HG03025 (cell line): ENCODE results near the gene OSBPL9.
"Not testable (repeated sequence)": the region's sequence is repeated elsewhere in the genome, so short reads cannot be mapped to it uniquely, and the experiment has no call there.

Experiments used
- ATAC-seq: cut with Tn5 transposase; IDR thresholded peaks from one replicate; pipeline ENCODE4 v1.9.1; 2021; ENCODE audit warnings: mild to moderate bottlenecking, moderate library complexity; ENCODE audit not compliant: unreplicated experiment, low FRiP score

OSBPL9 gene

GRCh38 chr1:51607681-51608095 is 9.2 kb upstream of the OSBPL9 start:
- no peak for ATAC-seq

GRCh38 chr1:51610104-51610503 is 6.8 kb upstream of the OSBPL9 start:
- not testable (repeated sequence) for ATAC-seq

- ATAC-seq: no peak
Observed at GRCh38 chr1:51610637-51611036, 6.3 kb upstream of the OSBPL9 start.

- no peak for ATAC-seq
Observed at GRCh38 chr1:51612447-51612961, 4.4 kb upstream of the OSBPL9 start.

GRCh38 chr1:51615780-51616291 is 1.1 kb upstream of the OSBPL9 start:
- ATAC-seq: no peak

GRCh38 chr1:51616490-51616889 is 402 bp upstream of the OSBPL9 start:
- ATAC-seq: no peak

- ATAC-seq: no peak
Observed at GRCh38 chr1:51618715-51619114, 1.8 kb downstream of the OSBPL9 start.

GRCh38 chr1:51620470-51620869 is 3.6 kb downstream of the OSBPL9 start:
- no peak for ATAC-seq

GRCh38 chr1:51621161-51621560 is 4.3 kb downstream of the OSBPL9 start:
- ATAC-seq: no peak

- no peak for ATAC-seq
Observed at GRCh38 chr1:51621841-51622454, 5.1 kb downstream of the OSBPL9 start.

- no peak for ATAC-seq
Observed at GRCh38 chr1:51622455-51622913, 5.6 kb downstream of the OSBPL9 start.

GRCh38 chr1:51623025-51623424 is 6.1 kb downstream of the OSBPL9 start:
- no peak for ATAC-seq

- ATAC-seq: no peak
Observed at GRCh38 chr1:51623450-51623849, 6.6 kb downstream of the OSBPL9 start.

- ATAC-seq: no peak
Observed at GRCh38 chr1:51624855-51625254, 8.0 kb downstream of the OSBPL9 start.

GRCh38 chr1:51627672-51628071 is 10.8 kb downstream of the OSBPL9 start:
- ATAC-seq: no peak

GRCh38 chr1:51628715-51629590 is 12.1 kb downstream of the OSBPL9 start:
- ATAC-seq: no peak

- ATAC-seq: no peak
Observed at GRCh38 chr1:51629918-51630317, 13.0 kb downstream of the OSBPL9 start.

GRCh38 chr1:51630393-51630792 is 13.5 kb downstream of the OSBPL9 start:
- no peak for ATAC-seq

GRCh38 chr1:51630922-51631321 is 14.0 kb downstream of the OSBPL9 start:
- ATAC-seq: no peak

- ATAC-seq: no peak
Observed at GRCh38 chr1:51631747-51632146, 14.9 kb downstream of the OSBPL9 start.

GRCh38 chr1:51634618-51635017 is 17.7 kb downstream of the OSBPL9 start:
- ATAC-seq: no peak
